WI38 (cell line): ENCODE data around the gene COPB2.

Experiments
- H3K4me3 ChIP-seq: 2 replicates; pipeline ENCODE4 v1.5.1; 2011; ENCODE audit warnings: low read depth, mild to moderate bottlenecking, control low read depth, low read length
- TF ChIP-seq, protein P1 (sequence below): IDR thresholded peaks from 2 replicates; pipeline ENCODE4 v1.5.1; 2012; ENCODE audit warnings: low read depth, mild to moderate bottlenecking, control low read depth, low read length

The COPB2 gene

DNA sequence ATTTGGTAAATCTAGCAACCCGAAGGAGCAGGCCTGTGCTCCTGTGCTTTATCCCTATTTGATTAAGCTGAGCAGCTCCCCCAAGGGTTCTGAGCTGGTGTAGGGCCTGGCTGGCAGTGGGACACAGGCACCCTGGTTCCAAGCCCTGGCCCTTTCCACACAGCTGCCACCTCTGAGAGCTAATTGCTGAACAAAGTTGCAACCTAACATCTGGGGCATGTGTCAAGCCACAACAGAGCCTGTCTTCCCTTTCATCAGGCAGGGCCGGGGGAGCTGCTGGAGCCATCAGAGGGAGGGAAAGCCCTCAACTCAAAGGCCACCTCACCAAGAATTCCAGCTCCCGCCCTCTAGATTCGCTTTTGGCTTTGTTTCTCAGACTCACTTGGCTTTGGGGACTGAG is 62.7 kb downstream of the COPB2 start:
- TF ChIP-seq, protein P1, sequence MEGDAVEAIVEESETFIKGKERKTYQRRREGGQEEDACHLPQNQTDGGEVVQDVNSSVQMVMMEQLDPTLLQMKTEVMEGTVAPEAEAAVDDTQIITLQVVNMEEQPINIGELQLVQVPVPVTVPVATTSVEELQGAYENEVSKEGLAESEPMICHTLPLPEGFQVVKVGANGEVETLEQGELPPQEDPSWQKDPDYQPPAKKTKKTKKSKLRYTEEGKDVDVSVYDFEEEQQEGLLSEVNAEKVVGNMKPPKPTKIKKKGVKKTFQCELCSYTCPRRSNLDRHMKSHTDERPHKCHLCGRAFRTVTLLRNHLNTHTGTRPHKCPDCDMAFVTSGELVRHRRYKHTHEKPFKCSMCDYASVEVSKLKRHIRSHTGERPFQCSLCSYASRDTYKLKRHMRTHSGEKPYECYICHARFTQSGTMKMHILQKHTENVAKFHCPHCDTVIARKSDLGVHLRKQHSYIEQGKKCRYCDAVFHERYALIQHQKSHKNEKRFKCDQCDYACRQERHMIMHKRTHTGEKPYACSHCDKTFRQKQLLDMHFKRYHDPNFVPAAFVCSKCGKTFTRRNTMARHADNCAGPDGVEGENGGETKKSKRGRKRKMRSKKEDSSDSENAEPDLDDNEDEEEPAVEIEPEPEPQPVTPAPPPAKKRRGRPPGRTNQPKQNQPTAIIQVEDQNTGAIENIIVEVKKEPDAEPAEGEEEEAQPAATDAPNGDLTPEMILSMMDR: no peak
- no peak overlapping the region for H3K4me3 ChIP-seq

DNA sequence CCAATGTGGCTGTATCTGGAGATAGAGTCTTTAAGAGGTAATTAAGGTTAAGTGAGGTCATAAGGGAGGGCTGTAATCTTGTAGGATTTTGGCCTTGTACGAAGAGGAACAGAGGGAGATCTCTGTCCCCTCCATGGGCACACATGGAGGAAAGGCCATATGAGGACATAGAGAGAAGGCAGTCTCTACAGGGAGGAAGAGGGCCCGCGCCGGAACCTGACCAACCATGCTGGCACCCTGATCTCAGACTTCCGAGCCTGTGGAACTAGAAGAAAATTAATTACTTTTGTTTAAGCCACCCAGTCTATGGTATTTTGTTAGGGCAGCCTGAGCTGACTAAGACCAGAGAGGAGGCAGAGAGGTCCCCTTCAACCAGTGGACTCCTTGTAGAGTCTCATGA is 63.3 kb downstream of the COPB2 start:
- no peak overlapping the region for H3K4me3 ChIP-seq
- TF ChIP-seq, protein P1: no peak

DNA sequence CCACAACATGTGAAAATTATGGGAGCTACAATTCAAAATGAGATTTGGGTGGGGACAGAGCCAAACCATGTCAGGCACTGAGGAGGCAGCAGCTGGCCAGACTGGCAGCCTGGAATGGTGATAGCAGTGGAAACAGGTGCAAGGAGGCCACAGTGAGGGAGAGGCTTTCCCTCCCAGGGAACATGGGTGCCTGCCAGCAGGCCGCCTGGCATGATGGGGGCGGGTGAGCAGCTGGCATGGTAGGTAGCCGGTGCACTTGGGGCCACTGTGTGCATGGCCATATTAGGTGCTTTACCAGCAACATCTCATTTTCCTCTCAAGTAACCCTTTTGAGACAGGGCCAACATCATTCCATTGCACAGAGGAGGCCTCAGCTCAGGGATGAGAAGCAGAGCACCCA is 63.9 kb downstream of the COPB2 start:
- TF ChIP-seq, protein P1: no peak
- H3K4me3 ChIP-seq: no peak overlapping the region

DNA sequence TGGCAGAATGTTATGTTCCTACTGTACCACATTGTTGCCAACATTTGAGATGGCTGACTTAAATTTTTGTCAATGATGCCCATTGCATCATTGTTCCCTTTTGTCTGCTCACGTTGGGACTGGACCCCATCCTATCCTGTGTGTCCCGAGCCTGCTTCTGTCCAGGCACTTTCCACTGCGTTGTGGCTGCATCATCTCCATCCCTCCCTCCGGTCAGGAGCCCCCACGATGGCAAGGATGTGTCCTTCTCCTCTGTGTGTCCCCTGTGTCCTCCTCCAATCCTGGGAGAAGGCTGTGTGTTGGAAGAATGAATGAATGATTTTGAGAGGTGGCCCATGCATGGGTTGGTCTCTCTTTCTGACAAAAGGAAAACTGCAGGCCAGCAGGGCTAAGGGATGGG is 65.0 kb downstream of the COPB2 start:
- no peak overlapping the region for H3K4me3 ChIP-seq
- TF ChIP-seq, protein P1: no peak

DNA sequence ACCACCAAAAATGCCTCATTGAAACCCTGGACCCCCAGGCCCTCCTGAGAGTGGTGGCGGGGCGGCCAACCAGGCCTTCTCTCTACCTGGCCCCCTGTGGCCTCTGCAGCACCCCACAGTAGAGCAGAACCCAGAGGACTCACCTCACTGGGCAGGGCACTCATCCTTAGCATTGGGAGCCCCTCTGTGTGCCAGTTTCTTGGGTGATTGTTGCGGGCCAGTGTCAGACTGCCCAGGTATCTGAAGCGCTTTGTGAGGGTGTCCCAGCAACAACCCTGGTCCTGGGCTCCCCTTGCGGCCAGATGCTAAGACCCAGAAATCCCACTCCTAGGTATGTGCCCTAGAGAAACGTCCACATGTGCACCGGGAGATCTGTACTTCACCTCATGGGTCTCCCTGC is 66.3 kb downstream of the COPB2 start:
- TF ChIP-seq, protein P1: no peak
- no peak overlapping the region for H3K4me3 ChIP-seq

DNA sequence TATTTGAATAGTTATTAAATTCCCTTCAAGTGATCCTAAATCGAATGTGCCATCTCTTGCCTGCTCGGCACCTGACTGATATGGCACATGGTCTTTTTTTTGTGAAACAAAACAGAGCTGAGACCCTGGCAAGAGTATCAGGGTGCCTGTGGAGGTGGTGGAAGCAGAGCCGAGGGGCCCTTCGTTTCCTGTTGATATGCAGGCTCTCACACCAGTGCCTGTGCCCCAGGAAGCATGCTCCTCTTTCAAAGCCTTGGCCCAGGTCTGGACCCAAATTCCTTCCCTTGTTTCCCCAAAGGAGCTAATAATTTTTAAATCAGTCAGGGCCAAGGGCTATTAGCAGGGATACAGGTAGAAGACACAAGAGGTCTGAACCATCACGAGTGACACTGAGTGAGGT is 67.1 kb downstream of the COPB2 start:
- H3K4me3 ChIP-seq: no peak overlapping the region
- TF ChIP-seq, protein P1: no peak

DNA sequence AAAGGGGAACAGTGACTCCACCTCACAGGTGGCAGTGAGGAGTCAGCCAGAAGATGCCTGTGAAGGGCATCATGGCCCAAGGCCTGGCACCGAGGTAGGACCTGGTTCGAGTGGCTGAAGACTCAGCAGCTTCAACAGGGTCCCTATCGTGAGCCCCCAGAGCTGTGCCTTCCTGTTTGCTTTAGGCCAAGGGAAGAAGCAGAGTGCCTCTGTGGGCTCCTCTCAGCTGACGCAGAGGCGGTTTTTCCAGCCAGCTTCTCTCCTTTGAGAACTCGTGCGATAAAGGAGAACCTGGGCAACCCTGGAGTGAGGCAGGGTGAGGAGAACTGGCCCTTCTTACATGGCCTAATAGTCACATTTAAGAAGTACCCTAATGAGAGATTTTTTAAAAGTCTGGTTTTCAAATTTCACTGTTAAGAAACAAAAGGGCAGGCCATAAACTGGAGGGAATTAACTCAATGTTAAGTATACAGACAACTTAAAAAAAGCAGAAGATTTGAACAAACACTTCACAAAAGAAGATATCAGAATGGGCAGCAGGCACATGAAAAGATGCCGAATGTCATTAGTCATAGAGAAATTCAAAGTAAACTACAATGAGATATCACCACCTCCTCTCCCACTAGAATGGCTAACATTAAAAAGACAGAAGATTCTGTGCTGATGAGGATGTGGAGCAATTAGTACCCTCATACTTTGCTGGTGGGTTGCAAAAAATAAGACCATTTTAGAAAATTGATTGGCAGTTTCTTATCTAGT is 68.7 kb downstream of the COPB2 start:
- H3K4me3 ChIP-seq: no peak overlapping the region
- TF ChIP-seq, protein P1: no peak
